Measurements from ENCODE around the gene EWSR1.
"Not testable (repeated sequence)": the region's sequence is repeated elsewhere in the genome, so short reads cannot be mapped to it uniquely, and the experiment has no call there.

The EWSR1 gene

DNA sequence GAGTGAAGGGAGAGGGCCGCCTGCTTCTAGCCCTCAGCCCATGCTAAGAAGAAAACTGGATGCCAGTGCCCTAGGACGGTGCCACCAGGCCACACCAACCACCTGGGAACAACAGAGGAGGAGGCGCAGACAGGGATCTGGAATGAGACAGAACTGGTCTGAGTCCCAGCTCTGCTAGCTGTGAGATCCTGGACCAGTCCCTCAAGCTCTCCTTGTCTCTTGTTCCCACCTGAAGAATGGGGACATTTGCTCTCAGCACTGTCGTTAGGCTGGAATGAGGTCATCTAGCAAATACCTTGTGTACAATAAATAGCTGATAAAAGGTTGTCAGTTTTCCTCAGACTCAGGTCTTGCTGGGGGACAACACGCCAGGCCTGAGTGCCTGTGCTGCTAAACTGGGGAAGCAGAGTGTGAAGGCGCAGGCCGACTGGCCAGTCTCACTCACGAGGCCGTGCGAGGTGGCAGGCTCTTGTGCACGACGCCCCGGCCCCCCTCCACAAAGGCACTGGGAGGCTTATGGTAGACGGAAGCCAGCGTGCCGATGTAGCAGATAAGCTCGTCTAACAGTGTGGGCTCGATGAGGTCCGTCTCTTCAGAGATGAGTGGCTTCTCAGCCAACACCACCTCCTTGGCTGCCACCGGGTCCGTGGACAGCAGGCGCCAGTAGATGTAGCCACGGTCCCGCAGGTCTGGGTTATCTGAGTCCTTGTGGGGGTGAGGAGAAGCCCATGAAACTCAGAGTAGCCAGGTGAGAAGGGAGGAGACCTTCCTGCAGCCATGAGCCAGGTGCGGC is 73.2 kb downstream of the EWSR1 start:
- no peak for DNase-seq

- no peak for DNase-seq
Observed at GRCh38 chr22:29341849-29342127, 73.7 kb downstream of the EWSR1 start.

- no peak for DNase-seq
Observed at GRCh38 chr22:29342177-29342576, 74.1 kb downstream of the EWSR1 start.

DNA sequence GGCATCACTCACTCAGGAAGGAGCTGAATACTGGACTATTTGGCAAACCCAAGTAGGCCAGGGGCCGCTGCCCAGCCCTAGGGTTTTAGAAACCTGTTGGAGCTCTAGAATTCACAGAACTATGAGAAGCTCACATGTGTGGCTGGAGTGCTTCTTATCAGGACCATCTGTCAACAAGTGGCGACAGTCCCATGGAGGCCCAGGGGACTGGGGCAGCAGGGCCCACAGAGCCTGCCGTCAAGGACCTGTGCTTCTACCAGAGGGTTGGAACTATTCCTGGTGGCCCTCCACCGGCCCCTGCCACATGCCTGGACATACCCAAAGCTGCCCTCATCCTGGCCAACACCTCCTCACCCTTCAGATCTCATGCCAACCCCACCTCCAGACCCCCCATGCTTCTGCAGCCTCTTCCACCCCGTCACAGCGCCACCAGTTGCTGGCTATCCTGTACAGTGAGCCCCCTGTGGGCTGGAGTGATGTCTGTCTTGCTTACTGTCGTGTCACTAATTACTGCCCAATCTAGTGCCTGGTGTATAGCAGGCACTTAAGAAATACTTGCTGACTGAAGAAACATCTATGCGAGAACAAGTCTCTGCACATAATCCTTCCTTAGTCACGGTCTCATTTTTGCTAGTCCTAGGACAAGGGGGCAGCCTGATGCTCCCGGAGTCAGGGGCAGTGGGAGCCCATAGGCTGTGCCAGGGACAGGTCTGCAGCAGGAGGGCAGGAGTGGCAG is 74.7 kb downstream of the EWSR1 start:
- no peak for DNase-seq

GRCh38 chr22:29343313-29343805 is 75.3 kb downstream of the EWSR1 start:
- no peak for DNase-seq

DNA sequence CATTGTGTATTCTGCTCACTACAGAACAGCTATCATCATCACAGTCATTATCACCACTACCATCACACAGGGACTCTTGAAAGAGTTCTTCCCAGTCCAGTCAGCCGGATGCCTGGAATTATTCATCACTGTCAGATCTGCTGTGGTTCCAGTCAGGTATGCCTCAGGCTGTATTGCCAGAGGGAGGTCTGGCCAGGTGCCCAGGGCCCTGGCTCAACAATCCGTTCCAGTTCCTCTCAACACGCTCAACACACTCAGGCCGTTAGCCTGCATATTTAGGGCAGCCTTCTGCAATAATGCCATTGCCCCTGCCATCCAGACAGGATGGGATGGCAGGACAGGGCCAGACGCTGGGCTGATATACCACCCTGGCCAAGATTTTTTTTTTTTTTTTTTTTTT is 76.1 kb downstream of the EWSR1 start:
- DNase-seq: no peak

DNA sequence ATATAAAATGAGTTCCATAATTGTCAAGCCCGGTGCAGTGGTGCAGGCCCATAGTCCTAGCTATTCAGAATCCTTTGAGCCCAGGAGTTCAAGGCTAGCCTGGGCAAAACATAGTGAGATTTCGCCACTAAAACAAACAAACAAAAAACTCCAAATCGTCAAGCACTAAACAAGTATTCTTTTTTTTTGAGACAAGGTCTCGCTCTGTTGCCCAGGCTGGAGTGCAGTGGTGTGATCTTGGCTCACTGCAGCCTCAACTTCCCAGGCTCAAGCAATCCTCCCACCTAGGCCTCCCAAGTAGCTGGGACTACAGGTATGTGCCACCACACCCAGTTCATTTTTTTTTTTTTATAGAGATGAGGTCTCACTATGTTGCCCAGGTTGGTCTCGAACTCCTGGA is 76.8 kb downstream of the EWSR1 start:
- DNase-seq: not testable (repeated sequence)

GRCh38 chr22:29345932-29346331 is 77.9 kb downstream of the EWSR1 start:
- DNase-seq: no peak

GRCh38 chr22:29346659-29347058 is 78.6 kb downstream of the EWSR1 start:
- no peak for DNase-seq

DNA sequence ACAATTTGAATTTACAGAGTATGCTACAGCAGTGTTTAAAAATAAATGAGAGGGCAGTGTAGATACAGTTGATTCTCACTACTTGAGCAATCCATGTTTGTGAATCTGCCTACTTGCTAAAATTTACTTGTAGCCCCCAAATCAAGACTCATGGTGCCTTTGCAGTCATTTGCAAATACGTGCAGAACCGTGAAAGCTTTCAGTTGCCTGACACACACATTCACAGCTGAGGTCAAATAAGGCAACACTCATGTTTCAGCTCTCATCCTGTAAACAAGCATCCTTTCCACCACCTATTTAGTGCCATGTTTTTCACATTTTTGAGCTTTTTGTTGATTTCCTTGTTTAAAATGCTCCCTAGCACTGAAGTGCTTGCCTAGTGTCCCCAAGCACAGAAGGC is 80.0 kb downstream of the EWSR1 start:
- DNase-seq: no peak

DNA sequence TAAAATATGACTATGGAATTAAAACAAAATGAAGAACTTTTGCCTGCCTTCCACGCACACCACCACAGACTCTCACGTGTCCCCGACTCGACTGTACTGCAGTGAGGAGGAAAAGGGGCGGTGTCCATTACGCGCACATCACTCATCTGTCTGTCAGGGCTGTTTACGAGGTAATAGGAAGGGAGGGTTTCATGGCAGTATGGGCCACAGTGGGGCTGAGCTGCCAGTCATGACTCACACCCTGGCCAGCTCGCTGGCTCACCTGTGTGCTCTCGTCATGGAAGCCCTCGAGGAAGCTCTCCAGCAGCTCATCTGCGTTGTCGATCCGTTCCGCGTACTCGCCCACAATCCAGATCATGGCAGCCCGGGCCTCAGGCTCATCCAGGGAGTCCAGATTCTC is 80.9 kb downstream of the EWSR1 start:
- no peak for DNase-seq

Data from stimulated activated CD4-positive, alpha-beta T cell treated with anti-CD3 and anti-CD28 coated beads, Interleukin-2, amount 100 ng/mL, for 24 hours (primary cell).